AG10803 (cell line): ENCODE measurements around the gene POR.

Experiments
- DNase-seq: peaks from one replicate; pipeline ENCODE4 v3.0.0; 2010; ENCODE audit warnings: low read depth
- H3K4me3 ChIP-seq: 2 replicates; pipeline ENCODE4 v1.5.1; 2011; ENCODE audit warnings: mild to moderate bottlenecking, low read length, control low read depth
- CTCF ChIP-seq: conservative IDR thresholded peaks from 2 replicates; pipeline ENCODE4 v1.5.1; 2011; ENCODE audit warnings: mild to moderate bottlenecking, low read length, control low read depth, inconsistent platforms

The POR gene

GRCh38 chr7:75958802-75959543, 44.0 kb downstream of the POR start:
- no peak for DNase-seq
- H3K4me3 ChIP-seq, result no peak overlapping the region
- TF ChIP-seq CTCF, result no peak

GRCh38 chr7:75960372-75960771, 45.4 kb downstream of the POR start:
- no peak for DNase-seq
- no peak for TF ChIP-seq CTCF
- H3K4me3 ChIP-seq, result no peak overlapping the region

- DNase-seq, result no peak
- no peak overlapping the region for H3K4me3 ChIP-seq
- TF ChIP-seq CTCF, result no peak
Measured at GRCh38 chr7:75961218-75961617, 46.3 kb downstream of the POR start.

GRCh38 chr7:75962607-75963380, 47.8 kb downstream of the POR start:
- peak; percentile 92 for DNase-seq
- H3K4me3 ChIP-seq, result no peak overlapping the region
- TF ChIP-seq CTCF, result no peak

GRCh38 chr7:75963381-75963995, 48.5 kb downstream of the POR start:
- H3K4me3 ChIP-seq, result no peak overlapping the region
- no peak for DNase-seq
- no peak for TF ChIP-seq CTCF

- no peak for TF ChIP-seq CTCF
- no peak overlapping the region for H3K4me3 ChIP-seq
- no peak for DNase-seq
Measured at GRCh38 chr7:75965617-75966016, 50.7 kb downstream of the POR start.
